ENCODE measurements around the gene DMAC2L. TPM values are rescaled to one million over a fixed set of nuclear protein-coding genes. Genes with fewer than 3 reads are reported as not detected.
"Not testable (repeated sequence)": the region's sequence is repeated elsewhere in the genome, so short reads cannot be mapped to it uniquely, and the experiment has no call there.

DMAC2L gene
- total RNA-seq, 4 donors from 2014 or later = 7.7 to 23.9 (median 15.7) TPM

DNA sequence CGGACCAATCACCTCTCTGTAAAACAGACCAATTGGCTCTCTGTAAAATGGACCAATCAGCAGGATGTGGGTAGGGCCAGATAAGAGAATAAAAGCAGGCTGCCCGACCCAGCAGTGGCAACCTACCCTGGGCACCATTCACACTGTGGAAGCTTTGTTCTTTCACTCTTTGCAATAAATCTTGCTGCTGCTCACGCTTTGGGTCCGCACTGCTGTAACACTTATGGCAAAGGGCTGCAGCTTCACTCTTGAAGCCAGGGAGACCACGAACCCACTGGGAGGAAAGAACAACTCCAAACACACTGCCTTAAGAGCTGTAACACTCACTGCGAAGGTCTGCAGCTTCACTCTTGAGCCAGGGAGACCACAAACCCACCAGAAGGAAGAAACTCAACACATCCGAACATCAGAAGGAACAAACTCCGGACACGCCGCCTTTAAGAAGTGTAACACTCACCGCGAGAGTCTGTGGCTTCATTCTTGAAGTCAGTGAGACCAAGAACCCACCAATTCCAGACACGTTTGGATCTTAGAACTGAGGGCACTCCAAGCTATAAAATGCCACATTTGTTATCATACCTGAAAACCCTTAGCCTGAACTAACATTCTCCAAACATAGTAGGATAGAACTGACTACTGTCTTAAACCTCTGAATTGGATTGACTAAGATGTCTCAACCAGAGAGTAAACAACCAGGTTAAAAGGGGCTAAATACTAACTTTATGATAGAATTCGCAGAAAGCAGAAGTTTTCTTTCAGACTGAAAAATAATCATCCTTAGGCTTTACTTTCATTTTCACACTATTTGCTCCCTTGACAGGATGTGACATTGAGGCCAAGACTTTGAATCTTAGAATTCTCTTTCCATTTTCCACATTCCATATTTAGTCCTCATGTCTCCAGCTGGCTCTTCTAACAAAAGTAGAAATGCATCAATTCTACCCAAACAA is 50.9 kb downstream of the DMAC2L start:
- DNase-seq = peak in 1 of 3 donors; percentile 23
- H3K27ac ChIP-seq = peak overlapping the region; percentile 73 to 77 (median 73)
- no peaks in the 10 kb centered on the region for H3K36me3 ChIP-seq
- peak overlapping the region; percentile 25 to 37 (median 28) for H3K4me3 ChIP-seq
- peaks cover 0 to 27% (median 7%) of the 10 kb centered on the region in 4 donors for H3K4me1 ChIP-seq
- peak in 1 of 2 donors; percentile 37 for TF ChIP-seq POLR2A (IDR thresholded peaks at IDR 0.05)
- TF ChIP-seq, protein P1, sequence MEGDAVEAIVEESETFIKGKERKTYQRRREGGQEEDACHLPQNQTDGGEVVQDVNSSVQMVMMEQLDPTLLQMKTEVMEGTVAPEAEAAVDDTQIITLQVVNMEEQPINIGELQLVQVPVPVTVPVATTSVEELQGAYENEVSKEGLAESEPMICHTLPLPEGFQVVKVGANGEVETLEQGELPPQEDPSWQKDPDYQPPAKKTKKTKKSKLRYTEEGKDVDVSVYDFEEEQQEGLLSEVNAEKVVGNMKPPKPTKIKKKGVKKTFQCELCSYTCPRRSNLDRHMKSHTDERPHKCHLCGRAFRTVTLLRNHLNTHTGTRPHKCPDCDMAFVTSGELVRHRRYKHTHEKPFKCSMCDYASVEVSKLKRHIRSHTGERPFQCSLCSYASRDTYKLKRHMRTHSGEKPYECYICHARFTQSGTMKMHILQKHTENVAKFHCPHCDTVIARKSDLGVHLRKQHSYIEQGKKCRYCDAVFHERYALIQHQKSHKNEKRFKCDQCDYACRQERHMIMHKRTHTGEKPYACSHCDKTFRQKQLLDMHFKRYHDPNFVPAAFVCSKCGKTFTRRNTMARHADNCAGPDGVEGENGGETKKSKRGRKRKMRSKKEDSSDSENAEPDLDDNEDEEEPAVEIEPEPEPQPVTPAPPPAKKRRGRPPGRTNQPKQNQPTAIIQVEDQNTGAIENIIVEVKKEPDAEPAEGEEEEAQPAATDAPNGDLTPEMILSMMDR (IDR thresholded peaks at IDR 0.05) = no peak
- H3K27me3 ChIP-seq = no peaks in the 10 kb centered on the region
- H3K9me3 ChIP-seq = no peaks in the 10 kb centered on the region

DNA sequence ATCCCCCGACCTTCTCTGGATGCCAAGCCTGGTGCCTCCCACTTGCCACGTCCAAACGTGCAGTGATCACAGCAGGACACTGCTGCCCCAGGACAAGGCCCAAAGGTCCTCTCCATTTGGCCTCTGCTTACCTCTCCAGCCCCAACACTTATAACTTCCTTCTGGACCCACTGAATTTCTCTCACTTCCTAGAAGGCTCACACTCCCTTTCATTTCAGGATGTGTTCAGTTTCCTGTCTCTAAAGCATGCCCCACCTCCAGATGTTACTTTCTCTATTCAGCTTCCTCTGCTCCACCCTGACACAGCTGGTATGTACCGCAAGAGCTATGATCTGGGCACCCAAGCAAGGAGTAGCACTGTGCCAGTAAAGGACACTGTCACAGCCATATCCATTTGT is 51.6 kb downstream of the DMAC2L start:
- Histone ChIP-seq H3K4me3 (peak overlapping the region; percentile 25 to 37 (median 28)), H3K4me1 (peaks cover 0 to 27% (median 7%) of the 10 kb centered on the region in 4 donors), H3K27ac (peak overlapping the region; percentile 73 to 77 (median 73)), H3K36me3 (no peaks in the 10 kb centered on the region), H3K9me3 (no peaks in the 10 kb centered on the region), H3K27me3 (no peaks in the 10 kb centered on the region)
- peak in 2 of 3 donors; percentile 68 to 73 for DNase-seq
- TF ChIP-seq, protein P1 (IDR thresholded peaks at IDR 0.05) = no peak
- no peak for TF ChIP-seq POLR2A (IDR thresholded peaks at IDR 0.05)

DNA sequence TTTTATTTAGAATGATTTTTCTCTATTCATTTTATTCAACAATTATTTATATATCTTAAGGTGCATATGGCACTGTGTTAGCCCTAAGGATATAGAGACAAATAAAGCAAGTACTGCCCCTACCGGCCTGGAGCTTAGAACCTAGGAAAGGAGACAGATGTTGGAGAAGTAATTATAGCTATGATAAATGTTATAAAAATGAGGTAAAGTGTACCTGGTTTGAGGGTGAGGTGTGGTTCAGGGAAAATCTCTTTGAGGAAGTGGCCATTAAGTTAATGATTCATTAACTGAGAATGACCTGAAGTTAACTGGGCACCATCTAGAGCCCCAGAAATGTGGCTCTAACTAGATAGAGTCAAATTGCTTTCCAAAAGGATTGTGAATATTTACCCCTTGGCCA is 52.7 kb downstream of the DMAC2L start:
- DNase-seq = peak in 1 of 3 donors; percentile 63
- Histone ChIP-seq H3K4me3 (no peak overlapping the region), H3K9me3 (no peaks in the 10 kb centered on the region), H3K27me3 (no peaks in the 10 kb centered on the region), H3K4me1 (peaks cover 0 to 27% (median 7%) of the 10 kb centered on the region in 4 donors), H3K27ac (peak overlapping the region in 3 of 4 donors; percentile 73 to 80 (median 73)), H3K36me3 (no peaks in the 10 kb centered on the region)
- no peak for TF ChIP-seq POLR2A (IDR thresholded peaks at IDR 0.05)
- TF ChIP-seq, protein P1 (IDR thresholded peaks at IDR 0.05) = peak in 3 of 6 experiments; percentile 60 to 67 (median 65)

DNA sequence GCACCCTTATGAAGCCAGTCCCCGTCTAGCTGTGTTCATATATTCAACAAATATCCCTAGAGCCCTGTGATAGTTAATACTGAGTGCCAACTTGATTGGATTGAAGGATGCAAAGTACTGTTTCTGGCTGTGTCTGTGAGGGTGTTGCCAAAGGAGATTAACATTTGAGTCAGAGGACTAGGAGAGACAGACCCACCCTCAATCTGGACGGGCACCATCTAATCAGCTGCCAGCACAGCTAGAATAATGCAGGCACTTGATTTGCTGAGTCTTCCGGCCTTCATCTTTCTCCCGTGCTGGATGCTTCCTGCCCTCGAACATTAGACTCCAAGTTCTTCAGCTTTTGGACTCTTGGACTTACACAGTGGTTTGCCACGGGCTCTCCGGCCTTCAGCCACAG is 53.4 kb downstream of the DMAC2L start:
- H3K27me3 ChIP-seq, H3K36me3 ChIP-seq, H3K4me3 ChIP-seq, H3K9me3 ChIP-seq: not testable (repeated sequence)
- peak in 1 of 3 donors; percentile 62 for DNase-seq
- Histone ChIP-seq H3K4me1 (peaks cover 0 to 27% (median 7%) of the 10 kb centered on the region in 4 donors), H3K27ac (peak overlapping the region in 3 of 4 donors; percentile 44 to 80 (median 59))

DNA sequence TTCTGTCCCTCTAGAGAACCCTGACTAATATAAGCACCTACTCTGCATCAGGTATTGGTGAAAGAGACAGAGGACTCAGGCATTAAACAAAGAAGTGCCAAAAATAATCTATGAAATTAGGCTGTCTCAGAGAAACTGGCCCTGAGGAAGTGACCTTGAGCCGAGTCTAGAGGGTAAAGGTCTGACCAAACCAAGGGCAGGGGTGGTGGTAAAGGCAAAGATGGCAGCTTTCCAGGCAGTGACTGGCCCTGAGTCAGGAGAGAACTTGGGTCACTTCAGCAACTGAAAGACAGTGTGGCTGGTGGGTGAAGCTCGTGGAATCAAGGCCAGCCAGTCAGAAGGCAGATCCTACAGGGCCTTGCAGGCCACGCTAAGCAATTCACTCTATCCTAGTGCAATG is 54.0 kb downstream of the DMAC2L start:
- Histone ChIP-seq H3K27me3 (no peaks in the 10 kb centered on the region), H3K9me3 (no peaks in the 10 kb centered on the region), H3K4me1 (peaks cover 0 to 27% (median 7%) of the 10 kb centered on the region in 4 donors), H3K27ac (peak overlapping the region in 3 of 4 donors; percentile 44 to 80 (median 59)), H3K36me3 (no peaks in the 10 kb centered on the region), H3K4me3 (no peak overlapping the region)
- TF ChIP-seq, protein P1 (IDR thresholded peaks at IDR 0.05) = no peak
- TF ChIP-seq POLR2A (IDR thresholded peaks at IDR 0.05) = no peak
- peak in 2 of 3 donors; percentile 67 to 77 for DNase-seq

DNA sequence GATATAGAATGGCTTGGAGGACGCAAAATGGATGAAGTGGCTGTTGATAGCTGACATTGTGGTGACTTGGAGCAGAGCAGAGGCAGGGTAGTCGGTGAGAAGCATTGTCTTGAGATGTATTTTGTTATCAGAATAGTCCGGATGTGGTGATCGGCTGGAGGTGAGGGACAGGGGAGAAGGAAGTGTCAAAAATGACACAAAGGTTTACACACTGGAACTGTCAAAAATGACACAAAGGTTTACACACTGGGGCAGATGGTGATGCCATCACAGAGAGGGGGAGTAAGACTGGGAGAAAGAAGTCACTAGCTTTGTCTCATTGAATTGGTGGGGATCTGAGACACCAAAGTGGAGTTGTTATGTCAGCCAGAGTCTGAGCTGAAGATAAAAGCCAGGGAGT is 54.5 kb downstream of the DMAC2L start:
- Histone ChIP-seq H3K4me1 (peaks cover 0 to 27% (median 7%) of the 10 kb centered on the region in 4 donors), H3K36me3 (no peaks in the 10 kb centered on the region), H3K27ac (peak overlapping the region in 3 of 4 donors; percentile 44 to 80 (median 59)), H3K9me3 (no peaks in the 10 kb centered on the region), H3K27me3 (no peaks in the 10 kb centered on the region), H3K4me3 (no peak overlapping the region)
- DNase-seq = no peak
- TF ChIP-seq, protein P1 (IDR thresholded peaks at IDR 0.05) = no peak
- no peak for TF ChIP-seq POLR2A (IDR thresholded peaks at IDR 0.05)

Data from Peyer's patch (tissue), 4 donors.